Activated CD4-positive, alpha-beta memory T cell treated with anti-CD3 and anti-CD28 coated beads for 36 hours (primary cell): Measurements from ENCODE around the gene PRPF8. TPM values are rescaled to one million over a fixed set of nuclear protein-coding genes. Genes with fewer than 3 reads are reported as not detected.

ENCODE experiments used
- CTCF ChIA-PET: fragments of 350-600 bp; sonication (Branson Sonifier 250); formaldehyde crosslinking; loops from one replicate; lab custom pipeline; 2021; ENCODE audit warnings: antibody characterized with exemption, inconsistent platforms; lab: Charles Lee
- POLR2A ChIA-PET: fragments of 350-600 bp; sonication (Branson Sonifier 250); formaldehyde crosslinking; loops from one replicate; lab custom pipeline; 2021; ENCODE audit warnings: antibody characterized with exemption; lab: Charles Lee
- DNase-seq: peaks from one replicate; pipeline ENCODE4 v3.0.0-alpha.2; 2020
- H3K27ac Mint-ChIP-seq: one replicate; pipeline ENCODE4 v1.8.0; 2021; ENCODE audit warnings: mixed read lengths
- H3K27me3 Mint-ChIP-seq: one replicate; pipeline ENCODE4 v1.8.0; 2021; ENCODE audit warnings: mixed read lengths
- H3K36me3 Mint-ChIP-seq: one replicate; pipeline ENCODE4 v1.8.0; 2021; ENCODE audit warnings: mixed read lengths
- H3K4me1 Mint-ChIP-seq: one replicate; pipeline ENCODE4 v1.8.0; 2021; ENCODE audit warnings: low read depth, mixed read lengths
- H3K4me3 Mint-ChIP-seq: one replicate; pipeline ENCODE4 v1.8.0; 2021; ENCODE audit warnings: mild to moderate bottlenecking, mixed read lengths
- H3K9me3 Mint-ChIP-seq: one replicate; pipeline ENCODE4 v1.8.0; 2021; ENCODE audit warnings: mixed read lengths
- intact Hi-C: fragments of 100-400 bp; cut with micrococcal nuclease; formaldehyde crosslinking; loops from one replicate; pipeline ENCODE4 v1.15.1; 2023
- total RNA-seq, 2 experiments: library from RNA; stranded (reverse); gene quantifications; one replicate each; pipeline ENCODE4 v1.2.3, GENCODE V29; 2021

PRPF8 gene
- total RNA-seq, 2 experiments from 2014 or later = 370 to 378 TPM

DNA sequence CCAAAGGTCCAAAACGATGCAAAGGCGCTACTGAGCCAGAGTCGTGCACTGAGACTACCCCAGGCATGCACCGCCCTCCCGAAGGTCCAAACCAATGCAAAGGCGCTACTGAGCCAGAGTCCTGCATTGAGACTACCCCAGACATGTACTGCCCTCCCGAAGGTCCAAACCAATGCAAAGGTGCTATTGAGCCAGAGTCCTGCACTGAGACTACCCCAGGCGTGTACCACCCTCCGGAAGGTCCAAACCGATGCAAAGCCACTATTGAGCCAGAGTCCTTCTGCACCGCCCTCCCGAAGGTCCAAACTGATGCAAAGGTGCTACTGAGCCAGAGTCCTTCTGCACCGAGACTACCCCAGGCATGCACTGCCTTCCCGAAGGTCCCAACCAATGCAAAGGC, 83.1 kb downstream of the PRPF8 start:
- ChIA-PET POLR2A (no interaction called here), CTCF (no interaction called here)
- Mint-ChIP-seq H3K4me3 (no peak overlapping the region), H3K36me3 (no peaks in the 10 kb centered on the region), H3K27ac (no peak overlapping the region), H3K27me3 (no peaks in the 10 kb centered on the region), H3K9me3 (peaks cover 10% of the 10 kb centered on the region), H3K4me1 (peaks cover 7% of the 10 kb centered on the region)
- intact Hi-C loops = no loop called here
- no peak for DNase-seq

Other genes with a start within 250 kb of the PRPF8 start
- 10 to 100 TPM; 14.1 to 17.8 TPM for gene CRK, start 228.6 kb downstream of the PRPF8 start, total RNA-seq
- gene MYO1C, start 192.2 kb downstream of the PRPF8 start, total RNA-seq = 10 to 100 TPM; 42.8 to 46.7 TPM
- 10 to 100 TPM; 21.2 to 24.0 TPM for gene INPP5K, start 168.3 kb downstream of the PRPF8 start, total RNA-seq
- gene PITPNA, start 122.1 kb downstream of the PRPF8 start, total RNA-seq = 10 to 100 TPM; 42.6 to 43.3 TPM
- gene SLC43A2, start 56.0 kb downstream of the PRPF8 start, total RNA-seq = 1 to 10 TPM; 2.0 to 2.2 TPM
- 1 to 10 TPM; 2.7 to 3.2 TPM for gene SCARF1, start 39.1 kb downstream of the PRPF8 start, total RNA-seq
- gene RILP, start 35.0 kb downstream of the PRPF8 start, total RNA-seq = 1 to 10 TPM; 5.8 to 6.2 TPM
- gene TLCD2, start 25.5 kb upstream of the PRPF8 start, total RNA-seq = under 1 TPM; 0.85 to 0.86 TPM
- gene WDR81, start 39.8 kb upstream of the PRPF8 start, total RNA-seq = 1 to 10 TPM; 6.3 to 7.3 TPM
- gene SERPINF2, start 58.0 kb upstream of the PRPF8 start, total RNA-seq = not detected
- under 1 TPM in 1 of 2 experiments, not detected in 1; 0.29 TPM for gene SERPINF1, start 77.2 kb upstream of the PRPF8 start, total RNA-seq
- 10 to 100 TPM; 14.5 to 15.8 TPM for gene SMYD4, start 145.0 kb upstream of the PRPF8 start, total RNA-seq
- gene RPA1, start 145.1 kb upstream of the PRPF8 start, total RNA-seq = 100 to 1,000 TPM; 159 to 168 TPM